Hepatocyte (in vitro differentiated cells): ENCODE measurements around the gene PLPPR3. TPM values are rescaled to one million over a fixed set of nuclear protein-coding genes. Genes with fewer than 3 reads are reported as not detected.

Source experiments
- DNase-seq: peaks from one replicate; pipeline ENCODE4 v3.0.0-alpha.2; 2016; ENCODE audit warnings: low spot score
- H2AFZ ChIP-seq: fragments of 200-600 bp; sonication (generic); 2 replicates; pipeline ENCODE4 v1.6.0; 2016; ENCODE audit warnings: antibody characterized with exemption, mild to moderate bottlenecking
- H3K27ac ChIP-seq: fragments of 200-600 bp; sonication (generic); 2 replicates; pipeline ENCODE4 v1.5.1; 2016; ENCODE audit warnings: mild to moderate bottlenecking
- H3K27me3 ChIP-seq: fragments of 200-600 bp; sonication (generic); 2 replicates; pipeline ENCODE4 v1.6.1; 2016
- H3K36me3 ChIP-seq: fragments of 200-600 bp; sonication (generic); replicated peaks from 2 replicates; pipeline ENCODE4 v1.5.1; 2016; ENCODE audit warnings: low read depth; ENCODE audit not compliant: insufficient read depth
- H3K4me1 ChIP-seq: fragments of 200-600 bp; sonication (generic); 2 replicates; pipeline ENCODE4 v1.5.1; 2016; ENCODE audit warnings: mild to moderate bottlenecking, moderate library complexity; ENCODE audit not compliant: insufficient read depth
- H3K4me2 ChIP-seq: fragments of 200-600 bp; sonication (generic); 2 replicates; pipeline ENCODE4 v1.6.0; 2016
- H3K4me3 ChIP-seq: fragments of 200-600 bp; sonication (generic); 2 replicates; pipeline ENCODE4 v1.5.1; 2016; ENCODE audit warnings: mild to moderate bottlenecking
- H3K79me2 ChIP-seq: fragments of 200-600 bp; sonication (generic); 2 replicates; pipeline ENCODE4 v1.6.0; 2017; ENCODE audit warnings: mild to moderate bottlenecking
- H3K9me2 ChIP-seq: fragments of 200-600 bp; sonication (generic); replicated peaks from 2 replicates; pipeline ENCODE4 v1.6.0; 2017; ENCODE audit warnings: mild to moderate bottlenecking; ENCODE audit not compliant: insufficient read depth
- H3K9me3 ChIP-seq: fragments of 200-600 bp; sonication (generic); 2 replicates; pipeline ENCODE4 v1.5.1; 2016; ENCODE audit warnings: low read depth, mild to moderate bottlenecking
- H4K20me1 ChIP-seq: fragments of 200-600 bp; sonication (generic); 2 replicates; pipeline ENCODE4 v1.6.0; 2016; ENCODE audit warnings: mild to moderate bottlenecking; ENCODE audit not compliant: insufficient read depth, poor library complexity, severe bottlenecking
- EZH2 ChIP-seq: fragments of 200-600 bp; sonication (generic); IDR thresholded peaks from 2 replicates; pipeline ENCODE4 v1.6.1; 2016; ENCODE audit warnings: antibody characterized with exemption, mild to moderate bottlenecking, borderline replicate concordance
- EZH2phosphoT487 ChIP-seq: fragments of 200-600 bp; sonication (generic); IDR thresholded peaks from one replicate; pipeline ENCODE4 v1.6.1; 2018; ENCODE audit warnings: antibody characterized with exemption, mild to moderate bottlenecking, low read depth, moderate library complexity; ENCODE audit not compliant: unreplicated experiment, severe bottlenecking
- WGBS: methylation state at CpG from one replicate; pipeline ENCODE4 v1.1.6; 2016; ENCODE audit warnings: low lambda C conversion rate; ENCODE audit errors: missing lambda C conversion rate; 5-methylcytosine and 5-hydroxymethylcytosine counted together
- polyA plus RNA-seq: library from polyadenylated mRNA; unstranded; fragments of >200 nt; fragmentation: Nextera tagmentation; extraction: Ambion mirVana; gene quantifications from 2 replicates; pipeline ENCODE4 v1.2.1, GENCODE V29; 2016
- total RNA-seq: library from RNA; depleted of rRNA; stranded (reverse); fragments of >200 nt; gene quantifications from 2 replicates; pipeline ENCODE4 v1.2.3, GENCODE V29; 2014
- TF ChIP-seq, protein P1 (sequence below): fragments of 200-600 bp; sonication (generic); IDR thresholded peaks from 2 replicates; pipeline ENCODE4 v1.5.1; 2016; ENCODE audit warnings: antibody characterized with exemption, mild to moderate bottlenecking; ENCODE audit not compliant: poor library complexity

PLPPR3 gene
- total and polyA plus RNA-seq, 2 experiments from 2014 or later: 11.1 to 11.7 TPM

DNA sequence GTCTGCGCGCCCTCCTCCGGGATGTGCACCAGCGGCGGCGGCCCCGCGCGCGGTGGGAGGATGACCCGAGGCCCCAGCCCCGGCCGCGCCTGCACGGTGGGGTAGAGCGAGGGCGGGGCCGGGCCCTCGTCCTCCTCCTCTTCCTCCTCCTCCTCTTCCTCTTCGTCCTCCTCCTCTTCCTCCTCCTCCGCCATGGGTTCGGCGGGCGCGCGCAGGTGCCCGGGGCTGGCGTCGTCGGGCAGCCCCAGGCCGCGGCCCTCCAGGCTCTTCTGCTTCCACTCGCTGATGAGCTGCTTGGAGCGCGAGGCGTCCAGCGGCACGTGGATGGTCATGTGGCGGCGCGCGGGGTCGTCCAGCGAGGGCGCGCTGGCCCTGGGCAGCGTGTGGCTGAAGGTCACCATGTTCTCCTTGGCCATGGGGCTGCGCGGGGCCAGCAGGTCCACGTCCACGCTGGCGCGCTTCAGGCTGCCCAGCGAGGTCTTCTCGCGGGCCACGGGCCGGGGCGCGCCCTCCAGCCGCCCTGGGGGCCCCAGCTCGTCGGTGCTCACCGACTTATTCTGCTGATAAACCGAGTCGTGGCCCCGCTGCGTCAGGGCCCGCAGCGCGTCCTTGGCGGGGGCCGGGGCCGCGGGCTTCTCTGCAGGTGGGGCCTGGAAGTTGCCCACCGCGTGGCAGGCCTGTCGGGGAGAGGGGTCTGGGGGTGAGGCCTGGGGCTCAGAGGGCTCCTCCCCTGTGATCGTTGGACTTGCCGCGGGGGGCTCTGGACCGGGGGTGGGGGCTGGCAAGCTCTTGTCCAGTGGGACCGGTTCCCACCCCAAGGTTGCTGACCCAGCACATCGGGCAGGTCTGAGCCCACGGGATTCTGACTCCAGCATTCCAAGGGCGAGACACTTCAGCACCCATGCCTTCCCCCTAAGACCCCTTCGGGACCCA, 8.3 kb downstream of the PLPPR3 start:
- H3K79me2 ChIP-seq: peaks cover 12% of the 10 kb centered on the region
- no peaks in the 10 kb centered on the region for H3K4me1 ChIP-seq
- H4K20me1 ChIP-seq: peaks cover 30% of the 10 kb centered on the region
- H2AFZ ChIP-seq: no peak overlapping the region
- no peak overlapping the region for H3K4me3 ChIP-seq
- no peaks in the 10 kb centered on the region for H3K9me2 ChIP-seq
- DNase-seq: no peak
- H3K27ac ChIP-seq: no peak overlapping the region
- H3K36me3 ChIP-seq: peaks cover 5% of the 10 kb centered on the region
- no peaks in the 10 kb centered on the region for H3K27me3 ChIP-seq
- no peaks in the 10 kb centered on the region for H3K9me3 ChIP-seq
- WGBS: 99% methylated on average over 44 of the region's 87 CpGs
- TF ChIP-seq EZH2phosphoT487 (no peak), EZH2 (no peak)
- TF ChIP-seq, protein P1, sequence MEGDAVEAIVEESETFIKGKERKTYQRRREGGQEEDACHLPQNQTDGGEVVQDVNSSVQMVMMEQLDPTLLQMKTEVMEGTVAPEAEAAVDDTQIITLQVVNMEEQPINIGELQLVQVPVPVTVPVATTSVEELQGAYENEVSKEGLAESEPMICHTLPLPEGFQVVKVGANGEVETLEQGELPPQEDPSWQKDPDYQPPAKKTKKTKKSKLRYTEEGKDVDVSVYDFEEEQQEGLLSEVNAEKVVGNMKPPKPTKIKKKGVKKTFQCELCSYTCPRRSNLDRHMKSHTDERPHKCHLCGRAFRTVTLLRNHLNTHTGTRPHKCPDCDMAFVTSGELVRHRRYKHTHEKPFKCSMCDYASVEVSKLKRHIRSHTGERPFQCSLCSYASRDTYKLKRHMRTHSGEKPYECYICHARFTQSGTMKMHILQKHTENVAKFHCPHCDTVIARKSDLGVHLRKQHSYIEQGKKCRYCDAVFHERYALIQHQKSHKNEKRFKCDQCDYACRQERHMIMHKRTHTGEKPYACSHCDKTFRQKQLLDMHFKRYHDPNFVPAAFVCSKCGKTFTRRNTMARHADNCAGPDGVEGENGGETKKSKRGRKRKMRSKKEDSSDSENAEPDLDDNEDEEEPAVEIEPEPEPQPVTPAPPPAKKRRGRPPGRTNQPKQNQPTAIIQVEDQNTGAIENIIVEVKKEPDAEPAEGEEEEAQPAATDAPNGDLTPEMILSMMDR: no peak
- no peak overlapping the region for H3K4me2 ChIP-seq

DNA sequence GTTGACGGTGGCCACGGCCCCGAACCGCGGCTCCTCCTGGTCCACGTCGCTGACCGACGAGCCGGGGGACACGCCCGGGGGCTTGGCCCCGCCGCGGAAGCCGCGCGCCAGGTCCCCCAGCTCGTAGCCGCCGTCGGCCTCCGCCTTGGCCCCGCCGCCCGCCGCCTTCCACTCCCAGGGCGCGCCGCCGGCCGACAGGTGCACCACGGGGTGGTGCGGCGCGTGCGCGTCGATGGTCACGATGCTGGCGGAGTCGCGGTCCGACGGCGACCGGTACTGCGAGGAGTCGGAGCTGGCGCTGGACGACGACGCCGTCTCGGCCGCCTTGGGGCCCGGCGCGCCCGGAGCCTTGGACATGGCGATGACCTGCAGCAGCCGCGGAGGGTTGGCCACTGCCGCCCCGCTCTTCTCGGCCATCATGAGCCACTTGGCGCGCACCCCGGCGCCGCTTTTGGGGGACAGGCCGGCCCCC, 9.0 kb downstream of the PLPPR3 start:
- Histone ChIP-seq H3K27ac (no peak overlapping the region), H3K4me2 (no peak overlapping the region), H3K27me3 (no peaks in the 10 kb centered on the region), H3K4me1 (no peaks in the 10 kb centered on the region), H4K20me1 (peaks cover 37% of the 10 kb centered on the region), H2AFZ (no peak overlapping the region), H3K36me3 (peaks cover 5% of the 10 kb centered on the region), H3K9me3 (no peaks in the 10 kb centered on the region), H3K4me3 (no peak overlapping the region), H3K79me2 (peaks cover 19% of the 10 kb centered on the region), H3K9me2 (no peaks in the 10 kb centered on the region)
- no peak for DNase-seq
- WGBS: over 99% methylated on average over 60 of the region's 72 CpGs
- no peak for TF ChIP-seq EZH2phosphoT487
- TF ChIP-seq, protein P1: no peak
- no peak for TF ChIP-seq EZH2

DNA sequence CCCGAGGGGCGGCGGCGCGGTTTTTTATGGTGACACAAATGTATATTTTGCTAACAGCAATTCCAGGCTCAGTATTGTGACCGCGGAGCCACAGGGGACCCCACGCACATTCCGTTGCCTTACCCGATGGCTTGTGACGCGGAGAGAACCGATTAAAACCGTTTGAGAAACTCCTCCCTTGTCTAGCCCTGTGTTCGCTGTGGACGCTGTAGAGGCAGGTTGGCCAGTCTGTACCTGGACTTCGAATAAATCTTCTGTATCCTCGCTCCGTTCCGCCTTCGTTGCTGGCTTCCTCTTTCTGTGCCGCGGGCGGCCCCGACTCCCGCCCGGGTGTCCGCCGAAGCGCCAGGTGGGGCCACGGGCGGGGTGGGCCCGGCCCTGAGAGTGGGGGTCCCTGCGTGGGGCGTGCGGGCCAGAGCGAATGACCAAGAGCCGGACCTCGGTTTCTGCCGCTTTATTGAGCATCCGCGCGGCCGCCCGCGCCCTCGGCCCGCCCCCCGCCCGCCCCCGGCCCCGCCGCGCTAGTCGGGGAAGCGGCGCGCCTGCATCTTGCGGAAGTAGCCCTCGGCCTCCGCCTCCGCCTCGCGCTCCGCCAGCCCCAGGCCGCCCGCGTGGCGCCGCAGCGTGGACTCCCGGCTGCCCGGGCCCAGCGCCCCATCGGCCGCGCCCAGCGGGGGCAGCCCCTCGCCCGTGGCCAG, 9.6 kb downstream of the PLPPR3 start:
- 98% methylated on average over 38 of the region's 80 CpGs for WGBS

More for the DNA sequence above, 9.6 kb downstream of the PLPPR3 start:
- H3K27ac ChIP-seq: no peak overlapping the region
- no peak overlapping the region for H3K4me2 ChIP-seq
- H2AFZ ChIP-seq: no peak overlapping the region
- TF ChIP-seq EZH2phosphoT487: no peak
- TF ChIP-seq, protein P1: no peak
- no peak for TF ChIP-seq EZH2
- H3K36me3 ChIP-seq: peaks cover 5% of the 10 kb centered on the region
- no peaks in the 10 kb centered on the region for H3K9me3 ChIP-seq
- no peaks in the 10 kb centered on the region for H3K4me1 ChIP-seq
- no peaks in the 10 kb centered on the region for H3K9me2 ChIP-seq
- no peak for DNase-seq
- H3K79me2 ChIP-seq: peaks cover 25% of the 10 kb centered on the region
- no peaks in the 10 kb centered on the region for H3K27me3 ChIP-seq
- no peak overlapping the region for H3K4me3 ChIP-seq
- H4K20me1 ChIP-seq: peaks cover 42% of the 10 kb centered on the region
